Endodermal cell (in vitro differentiated cells): Measurements from ENCODE around the gene C3orf70. TPM values are rescaled to one million over a fixed set of nuclear protein-coding genes. Genes with fewer than 3 reads are reported as not detected.

Experiments used
- DNase-seq: peaks from one replicate; pipeline ENCODE4 v3.0.0-alpha.2; 2017
- H3K27ac ChIP-seq: 2 replicates; pipeline ENCODE4 v1.5.1; 2013; ENCODE audit warnings: mild to moderate bottlenecking, low read depth, low read length, moderate library complexity
- H3K27me3 ChIP-seq: 2 replicates; pipeline ENCODE4 v1.6.1; 2013; ENCODE audit warnings: mild to moderate bottlenecking, low read length, moderate library complexity; ENCODE audit not compliant: insufficient read depth, control insufficient read depth, poor library complexity, severe bottlenecking
- H3K36me3 ChIP-seq: 2 replicates; pipeline ENCODE4 v1.7.0; 2013; ENCODE audit warnings: mild to moderate bottlenecking, low read length, moderate library complexity; ENCODE audit not compliant: control insufficient read depth, insufficient read depth
- H3K4me1 ChIP-seq: one replicate; pipeline ENCODE4 v1.7.0; 2013; ENCODE audit warnings: low read length; ENCODE audit not compliant: control insufficient read depth, insufficient read depth
- H3K4me3 ChIP-seq: 2 replicates; pipeline ENCODE4 v1.5.1; 2013; ENCODE audit warnings: mild to moderate bottlenecking, low read length, moderate library complexity
- H3K9ac ChIP-seq: 2 replicates; pipeline ENCODE4 v1.6.1; 2013; ENCODE audit warnings: mild to moderate bottlenecking, low read length, moderate library complexity; ENCODE audit not compliant: poor library complexity, severe bottlenecking; ENCODE audit errors: extremely low read depth
- H3K9me3 ChIP-seq: 2 replicates; pipeline ENCODE4 v1.6.1; 2013; ENCODE audit warnings: mild to moderate bottlenecking, low read length, moderate library complexity; ENCODE audit not compliant: control insufficient read depth
- H3K27ac Mint-ChIP-seq: 2 replicates; pipeline ENCODE4 v1.8.0; 2020; ENCODE audit warnings: mixed read lengths
- H3K27me3 Mint-ChIP-seq: 2 replicates; pipeline ENCODE4 v1.8.0; 2021; ENCODE audit warnings: mild to moderate bottlenecking, mixed read lengths; ENCODE audit not compliant: insufficient read depth
- H3K36me3 Mint-ChIP-seq: 2 replicates; pipeline ENCODE4 v1.8.0; 2020; ENCODE audit warnings: low read depth, mixed read lengths
- H3K4me1 Mint-ChIP-seq: 2 replicates; pipeline ENCODE4 v1.8.0; 2020; ENCODE audit warnings: mixed read lengths
- H3K4me3 Mint-ChIP-seq: 2 replicates; pipeline ENCODE4 v1.8.0; 2020; ENCODE audit warnings: mild to moderate bottlenecking, moderate library complexity, mixed read lengths
- H3K9me3 Mint-ChIP-seq: 2 replicates; pipeline ENCODE4 v1.8.0; 2020; ENCODE audit warnings: mild to moderate bottlenecking, mixed read lengths
- CTCF ChIP-seq: fragments of 200-600 bp; sonication (generic); conservative IDR thresholded peaks from 2 replicates; pipeline ENCODE4 v1.5.0; 2021; ENCODE audit warnings: antibody characterized with exemption, mild to moderate bottlenecking
- WGBS, 2 experiments: methylation state at CpG; one replicate each; pipeline versions ENCODE4 v1.1.5 to v1.1.7; 2013; ENCODE audit warnings: missing lambda C conversion rate in 2 of 2, mixed read lengths in 1 of 2; ENCODE audit not compliant: insufficient coverage in 1 of 2, insufficient read length in 1 of 2; 5-methylcytosine and 5-hydroxymethylcytosine counted together
- total RNA-seq, 2 donors: library from RNA; stranded (reverse); fragmentation: NEBNext Ultra II Directional in 1 of 2; extraction: Animal tissue kit (Norgen Biotek cat#: 25700) in 1 of 2; gene quantifications; 2 replicates in 1 of 2; 3 replicates in 1 of 2; pipeline ENCODE4 v1.2.1, GENCODE V29; 2021

The C3orf70 gene
- total RNA-seq, 2 donors from 2014 or later: 0.88 to 5.0 TPM

GRCh38 chr3:185079625-185080024, 73.2 kb downstream of the C3orf70 start:
- H3K27ac Mint-ChIP-seq: no peak overlapping the region
- Histone ChIP-seq H3K36me3 (no peaks in the 10 kb centered on the region), H3K9me3 (no peaks in the 10 kb centered on the region), H3K9ac (no peak overlapping the region), H3K27me3 (no peaks in the 10 kb centered on the region), H3K4me3 (no peak overlapping the region), H3K4me1 (no peaks in the 10 kb centered on the region), H3K27ac (no peak overlapping the region)
- TF ChIP-seq CTCF: no peak
- no peak for DNase-seq
- H3K27me3 Mint-ChIP-seq: no peaks in the 10 kb centered on the region
- H3K36me3 Mint-ChIP-seq: no peaks in the 10 kb centered on the region
- H3K4me3 Mint-ChIP-seq: no peak overlapping the region
- no peaks in the 10 kb centered on the region for H3K9me3 Mint-ChIP-seq
- 94% methylated on average over 1 of the region's 1 CpG; no CpG with 5 or more reads in 1 of the 2 experiments for WGBS, 2 experiments
- H3K4me1 Mint-ChIP-seq: no peaks in the 10 kb centered on the region

DNA sequence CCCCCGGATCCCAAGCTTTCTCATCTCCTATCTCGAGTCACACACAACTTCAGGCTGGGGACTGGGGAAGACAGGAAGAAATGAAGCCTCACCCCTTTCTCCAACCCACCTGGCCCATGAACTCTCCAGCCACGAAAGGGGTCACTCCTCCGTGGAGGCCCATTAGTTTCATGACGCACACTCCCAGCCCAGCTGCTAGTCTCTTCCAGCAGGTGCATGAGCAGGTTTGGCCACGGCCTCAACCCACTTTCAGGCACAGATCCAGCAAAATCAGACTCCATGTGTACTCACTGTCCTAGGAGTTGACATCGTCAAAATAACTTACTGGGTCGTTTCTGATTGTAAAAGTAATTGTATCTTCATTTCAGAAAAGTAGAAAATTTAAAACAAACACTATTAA, 76.6 kb downstream of the C3orf70 start:
- no peak for TF ChIP-seq CTCF
- H3K9ac ChIP-seq: no peak overlapping the region
- H3K4me1 ChIP-seq: no peaks in the 10 kb centered on the region
- Mint-ChIP-seq H3K27me3 (no peaks in the 10 kb centered on the region), H3K4me3 (no peak overlapping the region), H3K27ac (no peak overlapping the region), H3K4me1 (no peaks in the 10 kb centered on the region), H3K36me3 (no peaks in the 10 kb centered on the region), H3K9me3 (no peaks in the 10 kb centered on the region)
- no peak overlapping the region for H3K4me3 ChIP-seq
- 84 to 88% methylated on average over 8 of the region's 8 CpGs for WGBS, 2 experiments
- H3K27me3 ChIP-seq: no peaks in the 10 kb centered on the region
- H3K27ac ChIP-seq: no peak overlapping the region
- H3K9me3 ChIP-seq: no peaks in the 10 kb centered on the region
- no peak for DNase-seq
- no peaks in the 10 kb centered on the region for H3K36me3 ChIP-seq

DNA sequence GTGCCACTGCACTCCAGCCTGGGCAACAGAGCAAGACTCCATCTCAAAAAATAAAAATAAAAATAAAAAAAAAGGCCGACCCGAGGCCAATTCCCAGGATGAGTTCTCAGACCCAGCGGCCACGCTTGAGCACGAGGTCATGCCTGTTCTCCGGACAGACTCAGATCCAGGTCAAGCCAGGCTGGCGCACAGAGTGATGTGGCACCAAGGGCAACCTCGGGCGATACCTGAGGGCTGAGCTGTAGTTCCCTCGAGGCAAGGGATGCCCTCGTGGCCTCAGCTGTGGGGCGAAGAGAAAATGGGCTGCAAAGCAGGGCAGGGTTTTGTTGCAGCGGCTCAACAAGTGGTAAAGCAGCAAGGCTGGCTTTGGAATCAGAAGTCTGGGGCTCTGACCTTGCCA, 77.3 kb downstream of the C3orf70 start:
- no peak for TF ChIP-seq CTCF
- H3K27ac ChIP-seq: no peak overlapping the region
- H3K27me3 ChIP-seq: no peaks in the 10 kb centered on the region
- Mint-ChIP-seq H3K4me1 (peaks cover 1% of the 10 kb centered on the region), H3K27me3 (no peaks in the 10 kb centered on the region), H3K9me3 (no peaks in the 10 kb centered on the region), H3K4me3 (no peak overlapping the region), H3K27ac (no peak overlapping the region), H3K36me3 (no peaks in the 10 kb centered on the region)
- no peak for DNase-seq
- H3K9me3 ChIP-seq: no peaks in the 10 kb centered on the region
- 95 to 97% methylated on average over 13 of the region's 13 CpGs for WGBS, 2 experiments
- no peak overlapping the region for H3K9ac ChIP-seq
- H3K4me1 ChIP-seq: no peaks in the 10 kb centered on the region
- no peak overlapping the region for H3K4me3 ChIP-seq
- H3K36me3 ChIP-seq: no peaks in the 10 kb centered on the region
